GM10847 (cell line): ENCODE data around the gene ZNF594.

Source experiments
- POLR2A ChIP-seq: IDR thresholded peaks from 2 replicates; pipeline ENCODE4 v1.6.1; 2011; ENCODE audit not compliant: insufficient read length; ENCODE audit errors: extremely low read depth

ZNF594 gene

GRCh38 chr17:5203908-5204294 lies 12.2 kb upstream of the ZNF594 start:
- TF ChIP-seq POLR2A: no peak

- no peak for TF ChIP-seq POLR2A
Measured at GRCh38 chr17:5203178-5203907, 11.7 kb upstream of the ZNF594 start.

- no peak for TF ChIP-seq POLR2A
Measured at GRCh38 chr17:5201011-5201410, 9.3 kb upstream of the ZNF594 start.

GRCh38 chr17:5200360-5200759 lies 8.7 kb upstream of the ZNF594 start:
- TF ChIP-seq POLR2A: no peak

- TF ChIP-seq POLR2A: no peak
Measured at GRCh38 chr17:5198472-5198871, 6.8 kb upstream of the ZNF594 start.

GRCh38 chr17:5194346-5194745 lies 2.7 kb upstream of the ZNF594 start:
- TF ChIP-seq POLR2A: no peak

GRCh38 chr17:5184288-5184687 lies 7.4 kb downstream of the ZNF594 start:
- no peak for TF ChIP-seq POLR2A

- no peak for TF ChIP-seq POLR2A
Measured at GRCh38 chr17:5183410-5183793, 8.3 kb downstream of the ZNF594 start.

GRCh38 chr17:5182597-5183409 lies 8.9 kb downstream of the ZNF594 start:
- TF ChIP-seq POLR2A: no peak

GRCh38 chr17:5181509-5182305 lies 10.0 kb downstream of the ZNF594 start:
- no peak for TF ChIP-seq POLR2A

- no peak for TF ChIP-seq POLR2A
Measured at GRCh38 chr17:5179003-5179402, 12.7 kb downstream of the ZNF594 start.

- no peak for TF ChIP-seq POLR2A
Measured at GRCh38 chr17:5164436-5164835, 27.2 kb downstream of the ZNF594 start.

- no peak for TF ChIP-seq POLR2A
Measured at GRCh38 chr17:5139458-5139732, 52.3 kb downstream of the ZNF594 start.

GRCh38 chr17:5138616-5139457 lies 52.8 kb downstream of the ZNF594 start:
- no peak for TF ChIP-seq POLR2A
